Measurements from ENCODE around the gene TMEM126A.

Gene TMEM126A

DNA sequence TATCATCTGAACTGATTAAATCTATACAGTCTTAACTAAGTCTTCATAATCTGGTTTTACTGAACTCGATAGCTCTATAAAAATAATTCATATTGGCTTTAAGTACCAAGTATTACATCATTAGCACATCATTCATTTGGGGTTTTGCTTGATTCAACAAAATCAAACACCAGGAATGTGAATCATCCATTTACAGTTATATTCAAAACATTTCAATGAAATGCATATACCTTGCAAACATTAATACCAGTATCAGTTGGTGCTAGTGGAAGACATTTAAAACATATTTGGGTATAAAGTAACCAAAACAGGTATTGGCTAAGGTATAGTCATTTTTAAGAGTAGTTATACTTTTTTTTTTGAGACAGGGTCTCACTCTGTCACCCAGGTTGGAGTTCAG lies 50.4 kb downstream of the TMEM126A start:
- Histone ChIP-seq H3K27me3 (no peaks in the 10 kb centered on the region), H3K27ac (no peak overlapping the region), H3K4me1 (ENCODE audit: control insufficient read depth in 1 of 2, insufficient read depth in 1 of 2, low read depth in 1 of 2, low read length in 1 of 2) (no peaks in the 10 kb centered on the region), H3K36me3 (no peaks in the 10 kb centered on the region), H3K9me3 (no peaks in the 10 kb centered on the region), H3K4me3 (ENCODE audit: low read depth in 1 of 2, low read length in 1 of 2) (no peak overlapping the region)
- no peak for TF ChIP-seq CTCF (IDR thresholded peaks at IDR 0.05)

GRCh38 chr11:85699957-85700741 lies 52.4 kb downstream of the TMEM126A start:
- Histone ChIP-seq H3K4me1 (ENCODE audit: control insufficient read depth in 1 of 2, insufficient read depth in 1 of 2, low read depth in 1 of 2, low read length in 1 of 2) (no peaks in the 10 kb centered on the region), H3K36me3 (no peaks in the 10 kb centered on the region), H3K9me3 (no peaks in the 10 kb centered on the region), H3K27me3 (no peaks in the 10 kb centered on the region), H3K27ac (no peak overlapping the region), H3K4me3 (ENCODE audit: low read depth in 1 of 2, low read length in 1 of 2) (no peak overlapping the region)
- TF ChIP-seq CTCF (IDR thresholded peaks at IDR 0.05), result no peak

DNA sequence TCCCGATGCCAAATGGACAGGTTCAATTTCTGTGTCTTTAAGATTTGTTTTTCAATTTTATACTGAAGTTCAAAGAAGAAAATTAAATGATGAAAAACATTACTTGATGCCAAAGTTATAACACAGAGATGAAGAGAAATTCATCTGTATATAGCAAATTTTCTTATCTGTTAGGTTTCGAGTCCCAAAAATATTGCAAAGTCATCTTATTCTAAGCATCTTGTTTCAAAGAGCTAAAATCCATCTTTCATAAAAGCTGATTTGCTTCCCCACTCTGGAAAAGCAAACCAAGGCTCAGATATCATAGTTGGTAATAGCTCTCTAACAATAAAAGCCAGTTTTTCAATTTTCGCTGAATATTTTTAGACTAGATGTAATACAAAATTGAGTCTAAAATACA lies 57.2 kb downstream of the TMEM126A start:
- Histone ChIP-seq H3K4me3 (ENCODE audit: low read depth in 1 of 2, low read length in 1 of 2) (no peak overlapping the region), H3K4me1 (ENCODE audit: control insufficient read depth in 1 of 2, insufficient read depth in 1 of 2, low read depth in 1 of 2, low read length in 1 of 2) (no peaks in the 10 kb centered on the region), H3K27me3 (no peaks in the 10 kb centered on the region), H3K27ac (no peak overlapping the region), H3K36me3 (no peaks in the 10 kb centered on the region), H3K9me3 (no peaks in the 10 kb centered on the region)
- TF ChIP-seq CTCF (IDR thresholded peaks at IDR 0.05), result no peak

GRCh38 chr11:85705800-85706199 lies 58.0 kb downstream of the TMEM126A start:
- no peaks in the 10 kb centered on the region for H3K36me3 ChIP-seq
- H3K9me3 ChIP-seq, result no peaks in the 10 kb centered on the region
- H3K4me1 ChIP-seq (ENCODE audit: control insufficient read depth in 1 of 2, insufficient read depth in 1 of 2, low read depth in 1 of 2, low read length in 1 of 2), result no peaks in the 10 kb centered on the region
- H3K27me3 ChIP-seq, result no peaks in the 10 kb centered on the region
- H3K4me3 ChIP-seq (ENCODE audit: low read depth in 1 of 2, low read length in 1 of 2), result no peak overlapping the region
- no peak for TF ChIP-seq CTCF (IDR thresholded peaks at IDR 0.05)
- H3K27ac ChIP-seq, result no peak overlapping the region
